ENCODE measurements around the gene EFCAB11.

DNA sequence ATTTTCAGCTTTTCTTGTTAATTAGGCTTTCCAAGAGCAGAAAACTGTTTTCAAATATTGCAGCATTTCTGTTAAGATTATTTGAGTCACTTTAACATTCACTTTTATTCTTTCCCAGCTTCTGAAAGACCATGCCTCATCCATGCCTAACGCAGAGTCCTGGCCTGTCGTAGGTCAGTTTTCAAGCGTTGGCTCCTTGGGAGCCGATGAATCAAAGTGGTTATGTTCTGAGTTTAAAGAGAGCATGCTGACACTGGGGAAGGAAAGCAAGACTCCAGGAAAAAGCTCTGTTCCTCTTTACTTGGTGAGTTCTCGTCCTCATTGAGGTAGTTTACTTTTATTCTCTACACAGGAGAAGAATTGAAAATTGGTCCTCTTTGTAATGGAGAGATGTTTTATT, 34.3 kb upstream of the EFCAB11 start:
- TF ChIP-seq CTCF (IDR thresholded peaks at IDR 0.05) (no peak), POLR2AphosphoS5 (IDR thresholded peaks at IDR 0.05) (no peak)
